Measurements from ENCODE around the gene TENM4. TPM values are rescaled to one million over a fixed set of nuclear protein-coding genes. Genes with fewer than 3 reads are reported as not detected.

Gene TENM4
- total RNA-seq (2022; extraction: Qiagen RNA extraction): 0.01 to 0.19 TPM (median 0.11 TPM) in 5 replicates

DNA sequence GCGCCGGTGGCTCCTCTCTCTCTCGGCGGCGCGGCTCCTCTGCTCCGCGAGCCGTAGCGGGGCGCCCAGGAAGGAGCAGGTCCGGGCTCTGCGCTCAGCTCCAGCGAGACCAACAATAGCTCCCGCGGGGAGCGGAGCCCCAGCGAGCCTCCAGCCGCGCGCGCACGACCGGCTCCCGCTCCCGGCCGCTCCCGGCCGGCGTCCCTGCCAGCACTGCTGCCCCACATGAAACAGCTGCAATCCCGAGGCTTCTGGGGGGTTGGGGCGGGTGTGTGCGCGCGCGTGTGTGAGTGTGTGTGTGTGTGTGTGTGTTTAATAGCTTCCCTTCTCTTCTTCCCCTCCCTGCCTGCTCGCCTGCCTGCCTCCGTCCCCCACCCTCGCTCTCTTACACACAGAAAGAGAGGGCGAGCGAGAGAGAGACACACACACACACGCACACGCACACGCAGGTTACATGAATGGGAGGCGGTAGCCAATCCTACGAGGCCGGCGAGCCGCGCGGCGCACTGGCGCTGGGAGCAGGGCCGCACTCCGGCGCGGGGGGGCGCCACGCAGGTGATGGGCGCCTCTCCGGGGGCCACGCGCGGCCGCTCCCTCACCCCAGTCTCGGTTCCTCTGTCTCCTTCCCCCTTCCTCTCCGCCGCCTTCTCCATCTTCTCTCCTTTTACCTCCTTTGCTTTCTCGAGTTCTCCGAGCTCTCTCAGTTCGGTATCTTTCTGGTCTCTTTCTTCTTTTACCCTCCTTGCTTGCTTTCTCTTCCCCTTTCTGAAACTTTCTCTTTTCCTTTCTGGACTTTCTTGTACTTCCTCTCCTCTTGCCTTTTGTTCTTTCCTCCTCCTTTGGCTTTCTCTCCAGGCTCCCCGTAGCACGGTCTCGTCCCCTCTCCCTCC is at the start of gene TENM4:
TSS of gene TENM4 (minus strand) at position 460 of the 890 bp plus-strand sequence. CDS start 371,086 bp downstream, outside the sequence.

Data from A549 treated with dexamethasone at 1 μM for 4 hours (cell line).